Mononuclear cell (primary cell): ENCODE measurements around the gene VEZF1. TPM values are rescaled to one million over a fixed set of nuclear protein-coding genes. Genes with fewer than 3 reads are reported as not detected.
"Not testable (repeated sequence)": the region's sequence is repeated elsewhere in the genome, so short reads cannot be mapped to it uniquely, and the experiment has no call there.

Source experiments
- H3K27me3 ChIP-seq: 2 replicates; pipeline ENCODE4 v1.6.0; 2011; ENCODE audit warnings: low read length, control low read depth; ENCODE audit not compliant: insufficient read depth
- H3K4me1 ChIP-seq: 2 replicates; pipeline ENCODE4 v1.5.1; 2011; ENCODE audit warnings: mild to moderate bottlenecking, low read length, control low read depth; ENCODE audit not compliant: insufficient read depth
- H3K4me3 ChIP-seq: 2 replicates; pipeline ENCODE4 v1.5.1; 2011; ENCODE audit warnings: mild to moderate bottlenecking, low read length, moderate library complexity
- H3K9me3 ChIP-seq: 2 replicates; pipeline ENCODE4 v1.5.1; 2011; ENCODE audit warnings: low read depth, mild to moderate bottlenecking, control low read depth, low read length
- total RNA-seq: library from RNA; depleted of rRNA; stranded (reverse); fragments of >200 nt; gene quantifications from one replicate; pipeline ENCODE4 v1.2.3, GENCODE V29; 2012

The VEZF1 gene
- total RNA-seq, 1 donor, result 85.6 TPM

DNA sequence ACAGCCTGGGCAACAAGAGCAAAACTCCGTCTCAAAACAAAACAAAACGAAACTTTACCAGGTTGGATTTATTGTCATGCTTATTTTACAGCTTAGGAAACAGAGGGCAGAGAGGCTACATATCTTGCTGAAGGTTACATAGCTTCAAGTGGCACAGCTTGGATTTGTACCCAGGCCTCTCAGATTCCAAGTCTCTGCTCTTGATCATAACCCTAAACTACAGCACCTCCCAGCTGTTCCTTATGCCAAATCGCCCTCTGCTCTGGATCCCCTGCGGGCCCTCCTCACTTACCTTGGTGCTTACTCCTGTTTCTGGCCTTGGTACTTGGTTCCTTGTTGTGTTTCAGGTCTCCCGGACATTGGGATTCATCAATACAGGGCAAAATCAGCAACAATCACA, 21.2 kb downstream of the VEZF1 start:
- no peaks in the 10 kb centered on the region for H3K27me3 ChIP-seq
- no peaks in the 10 kb centered on the region for H3K4me1 ChIP-seq
- no peaks in the 10 kb centered on the region for H3K9me3 ChIP-seq
- H3K4me3 ChIP-seq, result no peak overlapping the region

GRCh38 chr17:57966246-57966645, 21.8 kb downstream of the VEZF1 start:
- Histone ChIP-seq H3K4me3 (no peak overlapping the region), H3K9me3 (no peaks in the 10 kb centered on the region), H3K4me1 (no peaks in the 10 kb centered on the region), H3K27me3 (no peaks in the 10 kb centered on the region)

DNA sequence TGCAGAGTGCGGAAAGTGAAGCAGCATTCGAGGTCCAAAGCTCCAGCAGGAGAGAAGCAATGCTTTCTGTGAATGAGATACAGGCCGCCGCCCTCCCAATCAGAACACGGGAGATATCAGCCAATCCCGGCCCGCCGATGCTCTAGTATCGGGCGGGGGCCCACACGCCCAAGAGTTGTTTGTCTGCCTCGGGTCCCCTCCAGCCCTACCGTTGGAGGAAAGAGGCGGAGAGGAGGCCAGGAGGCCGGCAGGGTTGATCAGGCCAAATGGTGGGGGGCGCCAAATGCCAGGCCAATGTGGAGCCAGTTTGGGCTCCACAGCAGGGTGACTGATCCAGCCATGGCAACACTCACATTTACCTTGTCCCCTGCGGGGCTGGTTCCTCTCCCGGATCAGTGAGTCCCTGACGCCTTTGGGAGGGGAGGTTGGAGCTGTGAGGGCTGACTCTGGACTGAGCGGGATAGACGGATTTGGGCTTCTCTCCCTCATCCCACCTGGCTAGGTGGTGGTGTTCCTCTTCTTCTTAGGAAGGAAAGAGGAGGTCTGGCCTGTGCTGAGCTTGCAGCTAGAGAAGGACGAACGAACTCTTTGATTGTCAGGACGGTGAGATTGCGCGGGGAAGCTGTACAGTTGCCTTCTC, 22.4 kb downstream of the VEZF1 start:
- H3K4me1 ChIP-seq, result no peaks in the 10 kb centered on the region
- H3K4me3 ChIP-seq, result no peak overlapping the region

GRCh38 chr17:57963149-57963511, 24.9 kb downstream of the VEZF1 start:
- Histone ChIP-seq H3K27me3 (no peaks in the 10 kb centered on the region), H3K4me1 (no peaks in the 10 kb centered on the region), H3K4me3 (no peak overlapping the region), H3K9me3 (no peaks in the 10 kb centered on the region)

More for the DNA sequence above, 22.4 kb downstream of the VEZF1 start:
- Histone ChIP-seq H3K9me3 (no peaks in the 10 kb centered on the region), H3K27me3 (no peaks in the 10 kb centered on the region)

DNA sequence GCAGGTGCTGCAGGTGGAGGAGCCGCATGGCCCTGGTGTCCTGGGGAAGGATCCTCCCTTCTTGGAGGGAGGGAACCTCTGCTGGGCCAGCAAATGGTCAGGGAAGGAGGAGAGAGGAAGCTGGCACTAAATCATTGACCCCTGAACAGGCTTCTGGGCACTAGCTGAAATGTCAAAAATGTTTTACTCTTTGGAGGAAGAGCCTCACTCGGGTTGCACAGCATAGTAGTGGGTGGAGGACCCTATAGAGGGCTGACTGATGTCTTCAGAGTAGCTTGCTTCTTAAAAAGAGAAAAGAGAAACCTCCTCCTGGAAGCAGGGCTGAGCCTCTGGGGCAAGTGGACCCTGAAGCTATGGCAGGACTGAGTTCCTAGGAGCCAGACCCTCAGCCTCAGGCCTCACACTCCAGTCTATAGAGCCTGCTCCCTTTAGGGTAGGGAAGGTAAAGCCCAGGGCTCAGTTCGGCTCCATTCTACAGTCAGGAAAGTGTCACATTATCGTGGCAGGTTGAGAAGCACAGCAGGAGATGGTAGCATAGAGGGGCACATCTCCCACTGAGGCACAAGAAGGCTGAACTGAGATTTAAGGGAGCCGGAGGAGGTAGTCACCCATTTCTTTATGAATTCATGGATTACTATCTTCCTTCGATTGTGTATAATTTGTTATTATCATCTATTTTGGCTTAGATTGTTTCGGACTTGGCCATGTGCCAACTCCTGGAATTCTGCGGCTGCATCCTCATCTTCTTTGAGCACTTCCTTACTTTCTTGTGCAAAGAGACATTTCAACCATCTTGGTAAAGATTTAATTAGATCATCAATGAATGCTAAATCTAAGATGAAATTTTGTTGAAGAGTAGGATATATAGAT, 25.5 kb downstream of the VEZF1 start:
- H3K4me3 ChIP-seq, result no peak overlapping the region
- H3K9me3 ChIP-seq, result no peaks in the 10 kb centered on the region
- peaks cover 4% of the 10 kb centered on the region for H3K27me3 ChIP-seq
- H3K4me1 ChIP-seq, result no peaks in the 10 kb centered on the region

- Histone ChIP-seq H3K9me3 (no peaks in the 10 kb centered on the region), H3K4me1 (peaks cover 14% of the 10 kb centered on the region), H3K27me3 (peaks cover 24% of the 10 kb centered on the region), H3K4me3 (no peak overlapping the region)
Measured at GRCh38 chr17:57959929-57960328, 28.1 kb downstream of the VEZF1 start.

GRCh38 chr17:57958391-57958790, 29.7 kb downstream of the VEZF1 start:
- not testable (repeated sequence) for H3K9me3 ChIP-seq, H3K4me3 ChIP-seq
- peaks cover 23% of the 10 kb centered on the region for H3K4me1 ChIP-seq
- peaks cover 26% of the 10 kb centered on the region for H3K27me3 ChIP-seq

DNA sequence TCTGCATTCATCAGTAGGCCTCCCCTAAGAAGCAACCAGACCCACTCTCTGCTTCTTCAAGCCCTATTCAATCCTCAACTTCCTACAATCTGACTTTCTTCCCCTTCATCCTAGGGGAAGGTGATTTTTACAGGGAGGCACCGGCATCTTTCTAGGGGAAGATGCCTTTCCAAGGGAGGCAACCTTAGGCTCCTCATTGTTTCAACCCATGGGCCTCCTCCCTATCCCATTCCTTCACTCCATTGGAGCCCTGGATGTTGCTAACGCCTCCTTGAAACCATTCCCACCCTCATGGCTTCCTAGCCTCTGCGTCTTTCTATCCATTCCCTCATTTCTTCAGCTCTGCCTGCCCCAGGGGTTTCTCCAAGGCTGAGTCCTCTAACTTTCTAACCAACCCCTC, 30.2 kb downstream of the VEZF1 start:
- peaks cover 27% of the 10 kb centered on the region for H3K27me3 ChIP-seq
- no peak overlapping the region for H3K4me3 ChIP-seq
- peaks cover 25% of the 10 kb centered on the region for H3K4me1 ChIP-seq
- no peaks in the 10 kb centered on the region for H3K9me3 ChIP-seq

DNA sequence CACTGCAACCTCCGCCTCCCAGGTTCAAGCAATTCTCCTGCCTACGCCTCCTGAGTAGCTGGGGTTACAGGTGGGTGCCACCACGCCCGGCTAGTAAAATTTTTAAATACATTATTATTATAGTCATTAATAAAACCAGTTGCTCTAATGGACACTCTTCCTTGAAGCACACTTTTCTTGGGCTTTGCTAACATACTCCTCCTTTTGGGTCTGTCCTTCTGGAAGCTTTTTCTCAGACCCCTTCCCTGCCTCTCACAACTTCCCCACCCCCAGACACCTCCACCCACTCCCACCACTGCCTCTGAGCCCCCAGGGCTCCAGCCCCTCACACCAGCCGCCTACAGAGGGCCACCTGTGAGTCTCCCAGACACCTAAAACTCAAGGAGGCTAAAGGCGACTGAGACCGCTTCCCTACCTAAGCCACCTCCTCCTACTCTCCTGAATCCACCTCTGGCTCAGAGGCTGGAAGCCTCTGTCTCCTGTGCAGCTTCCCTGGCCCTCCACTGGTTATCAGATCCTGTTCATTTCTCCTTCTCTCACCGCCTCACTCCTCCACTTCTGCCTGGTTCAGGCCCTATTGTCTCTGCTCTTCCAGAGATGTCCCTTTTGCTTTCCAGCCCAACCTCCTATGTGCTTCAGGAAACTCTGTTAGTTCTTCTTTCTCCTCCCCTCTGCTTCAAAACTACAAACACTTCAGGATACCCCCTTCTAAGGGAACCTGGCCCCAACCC, 30.8 kb downstream of the VEZF1 start:
- peaks cover 27% of the 10 kb centered on the region for H3K27me3 ChIP-seq

GRCh38 chr17:57956291-57957119, 31.5 kb downstream of the VEZF1 start:
- H3K9me3 ChIP-seq, result no peaks in the 10 kb centered on the region
- peaks cover 30% of the 10 kb centered on the region for H3K4me1 ChIP-seq
- peaks cover 27% of the 10 kb centered on the region for H3K27me3 ChIP-seq
- no peak overlapping the region for H3K4me3 ChIP-seq

More for the DNA sequence above, 30.8 kb downstream of the VEZF1 start:
- Histone ChIP-seq H3K4me1 (peaks cover 25% of the 10 kb centered on the region), H3K4me3 (no peak overlapping the region), H3K9me3 (no peaks in the 10 kb centered on the region)

- Histone ChIP-seq H3K9me3 (no peaks in the 10 kb centered on the region), H3K4me1 (peaks cover 40% of the 10 kb centered on the region), H3K27me3 (peaks cover 27% of the 10 kb centered on the region), H3K4me3 (peak within 1 kb of the TSS; percentile 35)
Measured at GRCh38 chr17:57955183-57955931, 32.7 kb downstream of the VEZF1 start, which contains the start of gene CUEDC1. CUEDC1 (minus strand) TSS chr17:57955412; CDS start chr17:57885564, 69,848 bp downstream.

GRCh38 chr17:57954397-57955182, 33.5 kb downstream of the VEZF1 start:
- H3K4me1 ChIP-seq, result peaks cover 48% of the 10 kb centered on the region

DNA sequence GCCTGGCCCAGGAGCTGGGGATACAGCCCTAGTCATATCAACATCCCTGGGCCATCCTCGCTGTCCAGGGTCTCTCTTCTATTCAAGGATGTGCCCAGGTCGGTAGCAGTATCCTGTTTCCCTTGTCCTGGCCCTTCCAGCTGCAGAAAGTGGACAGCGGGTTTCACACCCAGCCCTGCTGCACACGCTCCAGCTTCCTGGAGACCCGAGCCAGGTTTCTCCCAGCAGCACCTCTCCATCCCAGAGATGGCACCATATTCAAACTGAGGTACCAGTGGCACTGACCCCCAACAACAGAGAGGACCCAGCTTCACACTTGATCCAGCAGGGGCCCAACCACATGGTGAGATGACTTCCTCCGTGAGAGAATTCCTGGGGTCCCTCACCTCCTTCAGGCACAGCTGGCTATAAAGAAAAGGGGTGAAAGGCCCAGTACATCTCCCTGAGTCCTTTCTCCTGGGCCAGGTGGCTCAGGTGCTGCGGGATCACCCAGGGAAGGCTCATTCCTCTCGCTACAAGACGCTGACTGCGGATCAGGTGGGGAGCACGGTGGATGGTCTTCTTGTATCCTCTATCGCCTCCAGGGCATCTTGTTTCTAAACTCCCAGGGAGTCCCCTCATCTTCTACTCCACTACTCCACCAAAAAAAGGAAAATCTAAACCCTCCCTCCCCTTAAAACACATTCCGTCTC, 34.2 kb downstream of the VEZF1 start:
- Histone ChIP-seq H3K4me1 (peaks cover 55% of the 10 kb centered on the region), H3K27me3 (peaks cover 27% of the 10 kb centered on the region), H3K4me3 (no peak overlapping the region), H3K9me3 (no peaks in the 10 kb centered on the region)

More at GRCh38 chr17:57954397-57955182, 33.5 kb downstream of the VEZF1 start:
- H3K4me3 ChIP-seq, result peak overlapping the region; percentile 30
- no peaks in the 10 kb centered on the region for H3K9me3 ChIP-seq
- peaks cover 27% of the 10 kb centered on the region for H3K27me3 ChIP-seq
